GM18519 (cell line): ENCODE results near the gene DCAF7.

ENCODE experiments used
- ATAC-seq: cut with Tn5 transposase; IDR thresholded peaks from one replicate; pipeline ENCODE4 v1.9.1; 2021; ENCODE audit warnings: mild to moderate bottlenecking, moderate library complexity; ENCODE audit not compliant: unreplicated experiment, low FRiP score

The DCAF7 gene

DNA sequence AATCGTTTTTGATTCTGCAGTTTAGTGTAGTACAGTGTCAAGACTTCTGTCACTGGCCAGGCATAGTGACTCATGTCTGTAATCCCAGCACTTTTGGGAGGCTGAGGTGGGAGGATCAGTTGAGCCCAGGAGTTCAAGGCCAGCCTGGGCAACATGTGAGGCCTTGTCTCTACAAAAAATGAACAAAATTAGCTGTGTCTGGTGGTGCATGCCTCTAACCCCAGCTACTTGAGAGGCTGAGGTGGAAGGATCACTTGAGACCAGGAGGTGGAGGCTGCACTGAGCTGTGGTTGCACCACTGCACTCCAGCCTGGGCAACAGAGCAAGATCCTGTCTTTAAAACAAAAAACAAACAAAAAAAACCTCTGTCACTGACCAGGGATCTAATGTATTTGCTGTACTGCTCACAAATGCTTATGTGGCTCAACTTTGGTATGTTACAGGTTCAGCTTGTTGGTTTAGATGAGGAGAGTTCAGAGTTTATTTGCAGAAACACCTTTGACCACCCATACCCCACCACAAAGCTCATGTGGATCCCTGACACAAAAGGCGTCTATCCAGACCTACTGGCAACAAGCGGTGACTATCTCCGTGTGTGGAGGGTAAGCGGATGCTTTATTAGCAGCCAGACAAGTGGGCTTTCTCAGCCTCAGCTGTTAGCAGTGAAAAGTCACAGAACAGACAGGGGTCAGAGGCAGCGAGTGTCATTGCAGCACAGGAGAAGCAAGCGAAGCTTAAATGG, 27.9 kb downstream of the DCAF7 start:
- ATAC-seq, result no peak

DNA sequence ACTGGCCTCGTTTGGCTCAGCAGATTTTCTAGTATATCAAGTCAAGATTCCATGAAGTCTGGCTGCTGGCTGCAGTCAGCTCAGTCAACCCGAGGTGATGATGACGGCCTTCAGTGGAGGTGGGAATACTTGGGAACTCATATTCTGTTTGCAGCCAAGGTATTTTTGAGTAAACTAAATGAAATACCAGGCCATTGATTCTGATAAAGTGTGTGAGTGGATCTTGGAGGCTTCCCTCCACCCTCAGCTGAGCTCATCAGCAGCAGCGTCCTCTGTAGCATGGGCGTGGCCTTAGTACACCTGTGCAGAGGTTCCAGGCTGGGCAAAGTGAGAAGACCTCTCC, 28.5 kb downstream of the DCAF7 start:
- no peak for ATAC-seq

DNA sequence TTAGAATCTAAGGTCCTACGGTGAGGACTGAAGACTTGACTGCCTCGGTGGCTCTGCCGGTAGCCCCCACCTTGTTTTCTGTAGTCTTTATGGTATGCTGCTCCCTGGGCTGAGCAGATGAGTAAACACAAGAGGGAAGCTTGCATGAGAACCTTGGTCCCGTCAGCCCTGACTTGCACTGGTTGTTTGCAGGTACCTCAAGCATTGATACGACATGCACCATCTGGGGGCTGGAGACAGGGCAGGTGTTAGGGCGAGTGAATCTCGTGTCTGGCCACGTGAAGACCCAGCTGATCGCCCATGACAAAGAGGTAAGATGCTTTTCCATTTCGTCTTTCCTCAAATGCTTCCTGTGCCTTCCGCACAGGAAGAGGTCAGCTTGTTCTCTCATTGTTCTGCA, 29.4 kb downstream of the DCAF7 start:
- no peak for ATAC-seq

DNA sequence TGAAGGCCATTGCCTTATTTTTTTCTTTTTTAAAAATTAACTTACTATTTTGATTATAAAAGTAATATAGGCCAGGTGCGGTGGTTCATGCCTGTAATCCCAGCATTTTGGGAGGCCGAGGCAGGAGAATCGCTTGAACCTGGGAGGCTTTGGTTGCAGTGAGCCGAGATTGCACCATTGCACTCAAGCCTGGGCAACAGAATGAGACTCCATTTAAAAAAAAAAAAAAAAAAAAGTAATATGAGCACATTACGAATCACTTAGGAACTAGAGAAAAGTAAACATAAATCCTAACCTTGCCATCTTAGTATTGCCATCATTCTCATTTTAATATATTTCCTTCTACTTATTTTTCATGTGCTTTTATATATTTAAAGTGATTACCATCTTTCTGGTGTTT, 37.5 kb downstream of the DCAF7 start:
- ATAC-seq, result no peak

DNA sequence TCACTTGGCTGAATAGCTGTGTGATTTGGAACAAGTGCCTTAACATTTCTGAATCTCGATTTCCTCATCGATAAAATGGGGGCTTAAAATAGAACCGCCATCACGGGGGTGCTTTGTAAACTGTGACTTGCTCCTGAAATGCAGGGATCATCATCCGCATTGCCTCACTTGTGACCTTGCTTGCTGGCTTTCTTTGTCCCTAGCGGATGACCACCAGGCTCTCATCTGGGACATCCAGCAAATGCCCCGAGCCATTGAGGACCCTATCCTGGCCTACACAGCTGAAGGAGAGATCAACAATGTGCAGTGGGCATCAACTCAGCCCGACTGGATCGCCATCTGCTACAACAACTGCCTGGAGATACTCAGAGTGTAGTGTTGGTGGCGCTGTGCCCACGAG, 38.5 kb downstream of the DCAF7 start:
- ATAC-seq, result no peak

DNA sequence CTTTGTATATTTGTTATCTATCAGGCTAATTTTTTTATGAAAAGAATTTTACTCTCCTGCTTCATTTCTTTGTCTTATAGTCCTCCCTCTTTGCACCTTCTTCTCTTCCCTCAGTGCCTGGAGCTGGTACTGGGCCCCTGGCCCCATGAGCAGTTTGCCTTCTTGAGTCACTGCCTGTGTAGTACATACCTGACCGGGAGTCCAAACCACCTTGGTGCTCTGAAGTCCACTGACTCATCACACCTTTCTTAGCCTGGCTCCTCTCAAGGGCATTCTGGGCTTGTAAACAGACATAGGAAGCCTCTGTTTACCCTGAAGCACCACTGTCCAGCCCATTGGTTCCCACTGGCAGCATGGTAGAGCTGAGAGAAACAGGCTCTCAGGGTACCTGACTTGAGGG, 39.4 kb downstream of the DCAF7 start:
- no peak for ATAC-seq

DNA sequence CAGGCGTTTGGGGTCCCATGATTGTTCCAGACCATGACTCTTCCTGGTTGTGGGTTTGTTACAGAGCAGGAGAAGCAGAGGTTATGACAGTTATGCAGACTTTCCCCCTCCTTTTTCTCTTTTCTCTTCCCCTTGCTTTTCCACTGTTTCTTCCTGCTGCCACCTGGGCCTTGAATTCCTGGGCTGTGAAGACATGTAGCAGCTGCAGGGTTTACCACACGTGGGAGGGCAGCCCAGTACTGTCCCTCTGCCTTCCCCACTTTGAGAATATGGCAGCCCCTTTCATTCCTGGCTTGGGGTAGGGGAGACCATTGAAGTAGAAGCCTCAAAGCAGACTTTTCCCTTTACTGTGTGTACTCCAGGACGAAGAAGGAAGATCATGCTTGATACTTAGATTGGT, 42.5 kb downstream of the DCAF7 start:
- no peak for ATAC-seq

DNA sequence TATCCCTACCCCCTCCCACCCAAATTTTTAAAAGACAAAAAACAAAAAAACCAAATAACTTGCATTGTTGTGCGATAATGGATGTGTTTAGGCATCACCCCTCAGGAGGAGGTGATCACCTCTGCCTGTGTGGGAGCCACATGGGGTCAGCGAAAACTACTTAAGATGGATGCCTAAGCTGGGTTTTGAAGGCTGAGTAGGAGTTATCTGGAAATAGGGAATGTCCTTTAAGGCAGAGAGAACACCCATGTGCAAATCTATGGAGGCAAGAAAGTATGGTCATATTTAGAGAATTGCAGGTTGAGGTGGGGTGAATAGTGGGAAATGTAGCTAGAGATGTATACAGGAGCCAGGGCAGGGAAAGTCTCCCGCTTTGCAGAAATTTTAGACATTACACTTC, 44.9 kb downstream of the DCAF7 start:
- ATAC-seq, result no peak

DNA sequence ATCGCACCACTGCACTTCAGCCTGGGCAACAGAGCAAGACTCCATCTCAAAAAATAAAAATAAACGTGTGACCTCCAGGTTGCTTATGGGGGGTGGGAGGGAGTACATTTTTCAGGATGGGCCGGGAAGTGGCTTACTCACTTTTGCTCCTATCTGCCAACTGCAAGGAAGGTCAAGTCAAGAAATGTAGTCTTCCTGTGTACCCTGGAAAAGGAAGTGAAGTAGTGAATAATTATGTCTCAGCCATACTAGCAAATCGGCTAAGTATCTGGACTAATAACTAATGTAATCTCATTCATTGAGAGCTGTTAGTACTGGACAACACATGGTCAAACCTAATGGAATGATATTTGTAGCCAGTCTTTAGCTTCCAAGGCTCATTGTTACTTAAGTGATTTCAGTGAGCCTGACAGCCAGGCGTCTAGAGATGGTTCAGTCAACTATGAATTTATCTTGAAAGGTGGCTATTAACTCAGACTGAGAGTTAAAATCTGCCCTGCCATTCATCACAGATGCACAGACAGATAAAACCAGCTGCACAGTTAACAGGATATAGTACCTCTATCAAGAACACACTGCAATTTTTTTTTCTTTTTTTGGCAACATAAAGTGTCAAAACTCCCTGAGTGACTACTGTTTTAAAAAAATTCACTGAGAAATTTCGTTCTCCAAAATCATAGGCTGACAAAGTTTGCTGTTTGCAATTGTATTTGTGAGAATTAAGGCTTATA, 46.7 kb downstream of the DCAF7 start:
- no peak for ATAC-seq

DNA sequence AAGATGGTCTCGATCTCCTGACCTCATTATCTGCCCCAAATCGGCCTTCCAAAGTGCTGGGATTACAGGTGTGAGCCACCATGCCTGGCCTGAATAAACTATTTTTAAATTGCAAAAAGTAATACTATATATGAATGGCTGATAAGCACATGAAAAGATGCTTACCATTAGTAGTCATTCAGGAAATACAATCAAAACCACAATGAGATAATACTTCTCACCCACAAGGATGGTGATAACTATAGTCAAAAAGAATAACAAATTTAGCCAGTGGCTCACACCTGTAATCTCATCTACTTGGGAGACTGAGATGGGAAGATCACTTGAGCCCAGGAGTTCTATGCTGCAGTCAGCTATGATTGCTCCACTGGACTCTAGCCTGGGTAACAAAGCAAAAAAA, 48.0 kb downstream of the DCAF7 start:
- ATAC-seq, result no peak

DNA sequence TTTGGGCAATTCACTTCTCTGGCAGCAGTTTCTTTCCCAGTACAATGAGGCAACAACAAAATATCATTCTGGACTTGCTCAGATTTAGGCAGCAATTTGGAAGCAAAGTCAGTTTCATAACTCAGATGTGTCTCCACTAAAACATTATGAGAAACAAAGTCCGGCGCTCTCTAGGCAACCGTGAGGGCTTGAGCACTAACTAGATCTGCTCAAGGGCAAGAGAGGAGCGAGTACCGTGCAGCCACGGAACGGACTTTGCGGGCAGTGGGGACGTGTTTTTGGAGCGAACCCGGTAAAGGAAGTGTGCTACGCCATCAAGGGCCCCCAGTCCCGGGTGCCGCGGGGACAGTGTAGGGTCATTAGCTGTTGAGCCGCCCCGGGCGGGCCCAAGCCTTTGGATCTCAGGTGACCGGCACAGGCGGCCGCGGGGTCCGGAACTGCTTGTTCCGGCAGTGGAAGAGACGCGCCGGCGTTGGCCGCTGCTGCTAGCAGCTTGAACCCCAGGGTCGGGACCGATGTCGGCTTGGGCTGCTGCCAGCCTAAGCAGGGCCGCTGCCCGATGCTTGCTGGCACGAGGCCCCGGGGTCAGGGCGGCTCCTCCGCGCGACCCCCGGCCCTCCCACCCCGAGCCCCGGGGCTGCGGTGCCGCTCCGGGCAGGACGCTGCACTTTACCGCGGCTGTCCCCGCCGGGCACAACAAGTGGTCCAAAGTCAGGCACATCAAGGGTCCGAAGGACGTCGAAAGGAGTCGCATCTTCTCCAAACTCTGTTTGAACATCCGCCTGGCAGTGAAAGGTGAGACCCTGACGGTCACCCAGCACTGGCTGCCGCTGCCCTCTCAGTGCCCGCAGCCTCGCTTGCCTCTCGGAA, 50.5 kb downstream of the DCAF7 start, which contains the start of gene TACO1:
Gene TACO1, plus strand, starts transcription at position 327 of the 870 bp plus-strand sequence. Its CDS starts 189 bp downstream, at position 516.
- ATAC-seq, result peak; percentile 64

DNA sequence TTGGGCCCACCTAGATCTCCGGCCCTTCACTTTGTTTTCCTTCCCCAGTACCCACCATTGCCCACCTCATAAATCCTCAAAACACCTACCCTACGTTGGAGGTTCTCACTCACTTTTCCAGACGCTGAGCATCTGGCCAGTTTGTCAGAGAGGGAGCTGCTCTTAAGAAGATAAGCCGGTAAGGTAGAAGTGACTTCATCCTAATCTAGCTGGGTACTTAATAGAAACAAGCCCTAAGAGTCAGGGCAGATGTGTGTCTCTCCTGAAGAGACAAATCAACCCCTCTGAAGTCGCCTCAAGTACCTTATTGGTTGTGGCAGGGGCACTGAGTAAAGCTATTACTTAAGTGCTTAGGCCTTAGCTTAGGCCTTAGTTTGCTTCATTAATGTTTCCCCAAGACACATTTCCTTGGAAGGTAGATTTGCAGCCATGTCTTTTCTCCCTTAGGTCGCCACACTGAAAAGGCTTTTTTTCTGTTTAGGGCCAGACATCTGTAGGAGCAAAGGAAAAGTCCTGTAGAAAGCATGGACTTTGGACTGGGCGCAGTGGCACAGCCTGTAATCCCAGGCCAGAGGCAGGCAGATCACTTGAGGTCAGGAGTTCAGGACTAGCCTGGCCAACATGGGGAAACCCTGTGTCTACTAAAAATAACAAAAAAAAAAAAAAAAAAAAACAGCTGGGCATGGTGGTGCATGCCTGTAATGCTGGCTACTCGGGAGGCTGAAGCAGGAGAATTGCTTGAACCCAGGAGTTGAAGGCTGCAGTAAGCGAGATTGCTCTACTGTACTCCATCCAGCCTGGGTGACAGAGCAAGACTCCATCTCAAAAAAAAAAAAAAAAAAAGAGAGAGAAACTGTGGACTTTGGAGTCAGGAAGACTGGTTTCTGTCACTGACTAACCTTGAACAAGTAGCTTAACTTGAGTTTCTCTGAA, 51.4 kb downstream of the DCAF7 start:
- no peak for ATAC-seq

DNA sequence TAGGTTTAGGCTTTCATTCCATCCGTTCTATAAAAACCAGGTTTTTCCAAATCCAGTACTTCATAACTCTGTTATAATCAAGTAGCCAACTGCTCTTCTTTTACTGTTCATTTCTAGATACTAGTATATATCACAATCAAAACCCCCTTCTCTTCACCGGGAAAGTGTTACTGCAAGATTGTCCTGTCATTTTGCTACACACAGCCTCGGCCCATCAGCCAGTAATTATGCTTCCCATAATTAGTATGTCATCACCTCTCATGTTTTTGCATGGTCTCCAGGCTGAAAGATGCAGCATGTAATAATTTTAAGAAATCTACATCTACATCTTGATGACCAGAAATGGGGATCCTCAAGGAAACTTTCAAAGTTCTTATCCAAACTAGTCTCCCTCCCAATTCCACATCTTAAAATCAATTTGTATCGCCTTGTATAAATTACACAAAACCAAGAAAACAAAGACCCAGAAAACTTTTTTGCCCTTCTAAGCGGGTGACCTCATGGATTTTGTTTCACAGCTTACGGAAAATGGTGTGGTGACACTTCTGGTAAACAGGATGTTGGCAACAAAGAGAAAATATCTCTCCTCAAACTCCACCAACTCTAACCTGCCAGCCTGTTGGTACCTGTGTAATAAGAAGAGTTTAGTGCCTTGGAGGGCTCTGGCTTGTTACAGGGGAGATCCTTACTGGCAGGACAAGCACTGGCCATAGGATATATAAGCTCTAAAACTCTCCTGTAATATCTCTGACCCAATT, 59.7 kb downstream of the DCAF7 start:
- no peak for ATAC-seq

DNA sequence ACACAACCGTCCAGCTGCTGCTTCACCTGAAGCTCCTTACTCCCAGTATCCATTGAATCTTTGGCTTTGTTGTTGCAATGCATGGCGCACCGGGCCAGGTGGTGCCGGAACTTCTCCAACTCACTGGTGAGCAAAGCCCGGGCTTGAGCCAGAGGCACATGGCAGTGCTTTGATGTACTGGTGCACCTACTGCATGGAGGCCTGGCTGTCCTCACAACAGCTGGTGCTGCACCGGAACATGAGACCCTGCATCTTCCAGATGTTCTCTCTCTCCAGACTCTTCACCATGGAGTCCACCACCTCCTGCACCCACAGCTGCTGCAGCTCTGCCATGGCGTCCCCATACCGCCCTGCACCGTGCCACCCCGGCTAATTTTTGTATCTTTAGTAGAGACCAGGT, 60.6 kb downstream of the DCAF7 start:
- ATAC-seq, result no peak

DNA sequence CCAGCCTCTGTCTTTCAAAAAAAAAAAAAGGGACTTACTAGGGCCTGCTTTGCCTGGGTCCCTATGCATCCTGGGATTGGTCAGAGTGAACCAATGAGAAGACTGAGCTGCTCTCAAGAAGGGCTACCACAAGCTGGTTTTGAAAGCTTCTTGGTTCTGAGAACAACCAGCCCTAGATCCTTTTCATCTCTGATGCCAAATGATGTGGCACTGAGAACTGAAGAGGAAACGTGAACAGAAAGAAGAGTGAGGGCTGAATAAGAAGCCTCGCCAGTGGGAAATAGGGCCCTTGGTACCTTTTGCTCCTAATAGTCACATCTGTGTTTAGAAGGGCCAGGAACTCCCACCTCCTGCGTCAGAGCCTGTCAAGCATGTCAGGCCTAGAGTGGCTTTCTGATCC, 61.1 kb downstream of the DCAF7 start:
- no peak for ATAC-seq

DNA sequence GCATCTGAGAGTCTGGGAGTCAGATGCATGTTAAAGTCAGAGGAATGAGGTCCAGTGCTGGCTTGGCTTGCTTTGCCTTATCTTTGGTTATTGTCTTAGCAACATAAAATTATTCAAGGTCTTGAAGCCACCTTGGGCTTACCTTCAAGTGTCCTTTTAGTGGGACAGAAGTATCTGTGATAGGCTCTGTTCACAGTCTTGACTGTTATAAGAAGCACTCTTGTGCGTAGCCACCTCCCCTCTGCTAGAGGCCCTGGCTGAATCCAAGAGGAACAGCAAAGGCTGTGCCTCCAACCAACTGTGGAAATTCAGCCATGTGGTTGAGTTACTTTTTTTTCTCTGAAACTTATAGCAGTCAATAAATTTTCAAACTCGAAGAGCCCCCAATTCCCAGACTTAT, 63.4 kb downstream of the DCAF7 start:
- ATAC-seq, result no peak

DNA sequence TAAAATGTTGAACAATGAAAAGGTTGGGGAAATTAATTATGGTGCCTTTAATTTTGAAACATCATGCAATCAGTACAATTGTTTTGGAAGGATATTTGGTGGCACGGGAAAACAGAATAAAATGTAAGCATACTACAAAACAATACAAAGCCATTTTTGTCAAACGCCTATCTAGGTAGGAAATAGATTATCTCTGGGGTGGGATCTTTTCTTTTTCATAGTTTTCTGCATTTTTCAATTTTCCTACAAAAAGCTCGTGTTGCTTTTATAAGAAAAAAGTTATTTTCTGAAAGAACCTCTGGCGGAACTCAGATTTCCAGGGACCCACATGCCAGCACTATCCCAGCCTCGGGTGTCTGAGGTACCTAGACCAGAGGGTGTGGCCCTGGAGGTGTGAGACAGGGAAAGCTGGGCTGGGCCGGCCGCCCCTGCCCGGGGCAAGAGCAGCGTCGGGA, 71.0 kb downstream of the DCAF7 start:
- no peak for ATAC-seq

DNA sequence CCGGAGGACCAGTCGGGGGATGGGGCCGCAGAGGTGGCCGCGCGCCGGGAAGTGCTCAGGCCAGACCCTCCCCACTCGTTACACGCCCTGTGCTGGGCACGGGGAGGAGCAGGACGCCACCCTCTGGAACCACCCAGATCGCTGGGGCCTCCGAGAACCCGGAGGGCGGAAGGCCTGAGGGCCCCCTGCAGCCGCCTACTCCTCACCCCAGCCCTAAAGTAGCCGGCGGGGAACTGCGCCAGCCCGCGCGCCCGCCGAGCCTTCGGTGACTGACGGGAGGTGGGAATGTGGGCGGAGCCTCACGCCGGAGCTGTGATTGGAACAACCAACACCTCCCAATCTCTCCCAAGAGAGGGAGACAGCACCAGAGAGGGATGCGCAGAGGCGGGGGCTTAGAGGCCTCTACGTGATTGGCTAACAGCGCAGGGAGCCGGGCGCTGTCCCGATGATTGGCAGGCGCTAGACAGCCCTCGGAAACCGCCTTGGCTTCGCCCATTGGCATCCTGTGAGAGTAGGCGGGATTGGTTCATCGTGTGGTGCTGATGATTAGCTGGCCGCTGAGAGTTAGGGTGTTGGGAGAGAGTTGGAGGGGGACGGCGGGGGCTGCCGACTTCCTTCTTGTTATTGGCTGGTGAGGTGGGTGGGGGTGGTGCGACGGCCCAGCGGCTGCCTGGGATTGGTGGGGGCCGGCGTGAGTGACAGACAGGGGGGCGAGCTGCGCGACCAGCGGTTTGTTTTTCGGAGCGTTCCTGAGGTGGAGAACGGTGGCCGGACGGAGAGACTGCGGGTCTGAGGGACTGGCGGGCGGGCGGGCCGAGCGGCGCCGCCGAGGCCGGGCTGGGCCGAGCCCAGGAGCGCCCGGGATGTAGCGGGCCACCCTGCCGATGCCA, 71.7 kb downstream of the DCAF7 start, which contains the start of gene MAP3K3:
Gene MAP3K3, plus strand, starts transcription at position 734 of the 890 bp plus-strand sequence. CDS start 343 bp downstream, outside the sequence.
- ATAC-seq, result peak; percentile 87
